Neural cell (in vitro differentiated cells): Measurements from ENCODE around the gene IMMP2L. TPM values are rescaled to one million over a fixed set of nuclear protein-coding genes. Genes with fewer than 3 reads are reported as not detected.

ENCODE experiments used
- H2AFZ ChIP-seq: fragments of 200-600, 300-800 bp; sonication (generic), shearing (Covaris generic); 2 replicates; pipeline ENCODE4 v1.6.0; 2014; ENCODE audit warnings: low read depth, mild to moderate bottlenecking, antibody characterized with exemption, low read length, moderate library complexity
- H3F3A ChIP-seq: fragments of 200-600 bp; shearing (Covaris generic); 2 replicates; pipeline ENCODE4 v1.6.1; 2016; ENCODE audit warnings: mild to moderate bottlenecking, moderate library complexity, mixed read lengths, antibody characterized with exemption, low read length; ENCODE audit not compliant: insufficient read depth, poor library complexity, severe bottlenecking
- H3K27ac ChIP-seq: fragments of 200-600, 300-800 bp; sonication (generic), shearing (Covaris generic); 2 replicates; pipeline ENCODE4 v1.5.1; 2014; ENCODE audit warnings: mild to moderate bottlenecking, low read length, moderate library complexity
- H3K27me3 ChIP-seq: fragments of 300-800, 200-600 bp; sonication (generic), shearing (Covaris generic); 2 replicates; pipeline ENCODE4 v1.6.0; 2014; ENCODE audit warnings: mild to moderate bottlenecking, low read depth, low read length, moderate library complexity; ENCODE audit not compliant: insufficient read depth
- H3K36me3 ChIP-seq: fragments of 300-800, 200-600 bp; sonication (generic), shearing (Covaris generic); 2 replicates; pipeline ENCODE4 v1.5.1; 2014; ENCODE audit warnings: mild to moderate bottlenecking, antibody characterized with exemption, low read length, moderate library complexity; ENCODE audit not compliant: insufficient read depth
- H3K4me2 ChIP-seq: fragments of 300-800, 200-600 bp; sonication (generic), shearing (Covaris generic); 2 replicates; pipeline ENCODE4 v1.6.0; 2014; ENCODE audit warnings: mild to moderate bottlenecking, low read length
- H3K4me3 ChIP-seq: fragments of 300-800, 200-600 bp; sonication (generic), shearing (Covaris generic); 2 replicates; pipeline ENCODE4 v1.5.1; 2014; ENCODE audit warnings: mild to moderate bottlenecking, low read length, moderate library complexity
- H3K79me2 ChIP-seq: fragments of 200-600 bp; shearing (Covaris generic); replicated peaks from 2 replicates; pipeline ENCODE4 v1.6.0; 2014; ENCODE audit warnings: mild to moderate bottlenecking, low read length, moderate library complexity; ENCODE audit not compliant: insufficient read depth
- H3K9ac ChIP-seq: fragments of 300-800, 200-600 bp; sonication (generic), shearing (Covaris generic); 2 replicates; pipeline ENCODE4 v1.6.1; 2016; ENCODE audit warnings: mild to moderate bottlenecking, low read length, mixed read lengths
- H3K9me2 ChIP-seq: fragments of 200-600 bp; shearing (Covaris generic); 2 replicates; pipeline ENCODE4 v1.6.1; 2016; ENCODE audit warnings: mild to moderate bottlenecking, low read length, mixed read lengths; ENCODE audit not compliant: insufficient read depth
- H3K9me3 ChIP-seq: fragments of 200-600, 300-800 bp; sonication (generic), shearing (Covaris generic); 2 replicates; pipeline ENCODE4 v1.6.1; 2016; ENCODE audit warnings: mild to moderate bottlenecking, mixed run types, low read length, moderate library complexity, mixed read lengths
- H4K20me1 ChIP-seq: fragments of 200-600 bp; shearing (Covaris generic); 2 replicates; pipeline ENCODE4 v1.6.1; 2016; ENCODE audit warnings: mild to moderate bottlenecking, mixed run types; ENCODE audit not compliant: insufficient read depth
- EP300 ChIP-seq: fragments of 450-650 bp; conservative IDR thresholded peaks from 2 replicates; pipeline ENCODE4 v1.6.1; 2014; ENCODE audit warnings: antibody characterized with exemption, mild to moderate bottlenecking, moderate library complexity; ENCODE audit not compliant: poor library complexity, severe bottlenecking
- EZH2 ChIP-seq: fragments of 200-600, 300-800 bp; shearing (Covaris generic), sonication (generic); IDR thresholded peaks from 2 replicates; pipeline ENCODE4 v1.6.1; 2014; ENCODE audit warnings: antibody characterized with exemption, low read length, borderline replicate concordance, mild to moderate bottlenecking; ENCODE audit not compliant: insufficient read depth, poor library complexity, severe bottlenecking
- MXI1 ChIP-seq: fragments of 450-650 bp; conservative IDR thresholded peaks from 2 replicates; pipeline ENCODE4 v1.6.1; 2014; ENCODE audit warnings: antibody characterized with exemption, mild to moderate bottlenecking; ENCODE audit not compliant: poor library complexity, severe bottlenecking
- POLR2AphosphoS5 ChIP-seq: IDR thresholded peaks from 2 replicates; pipeline ENCODE4 v1.6.1; 2012
- RAD21 ChIP-seq: fragments of 450-650 bp; conservative IDR thresholded peaks from 2 replicates; pipeline ENCODE4 v1.6.1; 2014; ENCODE audit warnings: antibody characterized with exemption, mild to moderate bottlenecking, moderate library complexity
- SMC3 ChIP-seq: fragments of 450-650 bp; conservative IDR thresholded peaks from 2 replicates; pipeline ENCODE4 v1.6.1; 2014; ENCODE audit warnings: antibody characterized with exemption, mild to moderate bottlenecking, moderate library complexity; ENCODE audit not compliant: poor library complexity
- TAF1 ChIP-seq: IDR thresholded peaks from 2 replicates; pipeline ENCODE4 v1.6.1; 2012; ENCODE audit warnings: low read depth
- polyA plus RNA-seq: library from polyadenylated mRNA; depleted of rRNA; stranded (reverse); fragments of >200 nt; gene quantifications from 2 replicates; pipeline ENCODE4 v1.2.3, GENCODE V29; 2014
- TF ChIP-seq, protein P1 (sequence below): fragments of 450-650 bp; IDR thresholded peaks from 2 replicates; pipeline ENCODE4 v1.5.1; 2014; ENCODE audit warnings: antibody characterized with exemption, mild to moderate bottlenecking, moderate library complexity; ENCODE audit not compliant: poor library complexity, severe bottlenecking
- TF ChIP-seq, protein P2 (sequence below): IDR thresholded peaks from 2 replicates; pipeline ENCODE4 v1.6.1; 2012; ENCODE audit warnings: borderline replicate concordance

The IMMP2L gene
- polyA plus RNA-seq, 1 donor from 2014 or later: 9.7 TPM

DNA sequence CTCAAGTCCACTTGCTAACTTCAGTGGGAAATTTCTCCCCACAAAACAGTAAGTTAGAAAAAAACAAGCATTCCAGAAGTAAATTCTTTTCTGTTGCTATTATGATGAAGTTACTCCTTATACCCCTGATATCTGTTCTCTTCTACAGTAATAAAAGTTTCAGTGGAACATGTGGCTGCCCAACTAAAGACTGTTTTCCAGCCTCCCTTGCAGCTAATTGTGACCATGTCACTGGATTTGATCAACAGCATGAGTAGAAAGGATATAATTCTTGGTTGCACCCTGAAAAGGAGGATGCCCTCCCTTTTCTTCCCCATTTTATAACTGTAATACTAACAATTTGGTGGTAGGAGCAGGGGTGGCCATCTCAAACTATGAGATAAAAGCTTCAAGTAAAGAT, 40.6 kb downstream of the IMMP2L start:
- Histone ChIP-seq H3K27me3 (no peaks in the 10 kb centered on the region), H4K20me1 (no peaks in the 10 kb centered on the region), H3K79me2 (no peaks in the 10 kb centered on the region), H3K4me3 (no peak overlapping the region), H3K27ac (no peak overlapping the region), H3K9me2 (no peaks in the 10 kb centered on the region), H3K36me3 (no peaks in the 10 kb centered on the region), H3F3A (no peaks in the 10 kb centered on the region), H2AFZ (no peak overlapping the region), H3K9ac (no peak overlapping the region), H3K4me2 (no peak overlapping the region), H3K9me3 (no peaks in the 10 kb centered on the region)
- no peak for TF ChIP-seq SMC3
- no peak for TF ChIP-seq TAF1
- no peak for TF ChIP-seq MXI1
- TF ChIP-seq, protein P1, sequence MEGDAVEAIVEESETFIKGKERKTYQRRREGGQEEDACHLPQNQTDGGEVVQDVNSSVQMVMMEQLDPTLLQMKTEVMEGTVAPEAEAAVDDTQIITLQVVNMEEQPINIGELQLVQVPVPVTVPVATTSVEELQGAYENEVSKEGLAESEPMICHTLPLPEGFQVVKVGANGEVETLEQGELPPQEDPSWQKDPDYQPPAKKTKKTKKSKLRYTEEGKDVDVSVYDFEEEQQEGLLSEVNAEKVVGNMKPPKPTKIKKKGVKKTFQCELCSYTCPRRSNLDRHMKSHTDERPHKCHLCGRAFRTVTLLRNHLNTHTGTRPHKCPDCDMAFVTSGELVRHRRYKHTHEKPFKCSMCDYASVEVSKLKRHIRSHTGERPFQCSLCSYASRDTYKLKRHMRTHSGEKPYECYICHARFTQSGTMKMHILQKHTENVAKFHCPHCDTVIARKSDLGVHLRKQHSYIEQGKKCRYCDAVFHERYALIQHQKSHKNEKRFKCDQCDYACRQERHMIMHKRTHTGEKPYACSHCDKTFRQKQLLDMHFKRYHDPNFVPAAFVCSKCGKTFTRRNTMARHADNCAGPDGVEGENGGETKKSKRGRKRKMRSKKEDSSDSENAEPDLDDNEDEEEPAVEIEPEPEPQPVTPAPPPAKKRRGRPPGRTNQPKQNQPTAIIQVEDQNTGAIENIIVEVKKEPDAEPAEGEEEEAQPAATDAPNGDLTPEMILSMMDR: no peak
- TF ChIP-seq EP300: no peak
- no peak for TF ChIP-seq RAD21
- TF ChIP-seq, protein P2, sequence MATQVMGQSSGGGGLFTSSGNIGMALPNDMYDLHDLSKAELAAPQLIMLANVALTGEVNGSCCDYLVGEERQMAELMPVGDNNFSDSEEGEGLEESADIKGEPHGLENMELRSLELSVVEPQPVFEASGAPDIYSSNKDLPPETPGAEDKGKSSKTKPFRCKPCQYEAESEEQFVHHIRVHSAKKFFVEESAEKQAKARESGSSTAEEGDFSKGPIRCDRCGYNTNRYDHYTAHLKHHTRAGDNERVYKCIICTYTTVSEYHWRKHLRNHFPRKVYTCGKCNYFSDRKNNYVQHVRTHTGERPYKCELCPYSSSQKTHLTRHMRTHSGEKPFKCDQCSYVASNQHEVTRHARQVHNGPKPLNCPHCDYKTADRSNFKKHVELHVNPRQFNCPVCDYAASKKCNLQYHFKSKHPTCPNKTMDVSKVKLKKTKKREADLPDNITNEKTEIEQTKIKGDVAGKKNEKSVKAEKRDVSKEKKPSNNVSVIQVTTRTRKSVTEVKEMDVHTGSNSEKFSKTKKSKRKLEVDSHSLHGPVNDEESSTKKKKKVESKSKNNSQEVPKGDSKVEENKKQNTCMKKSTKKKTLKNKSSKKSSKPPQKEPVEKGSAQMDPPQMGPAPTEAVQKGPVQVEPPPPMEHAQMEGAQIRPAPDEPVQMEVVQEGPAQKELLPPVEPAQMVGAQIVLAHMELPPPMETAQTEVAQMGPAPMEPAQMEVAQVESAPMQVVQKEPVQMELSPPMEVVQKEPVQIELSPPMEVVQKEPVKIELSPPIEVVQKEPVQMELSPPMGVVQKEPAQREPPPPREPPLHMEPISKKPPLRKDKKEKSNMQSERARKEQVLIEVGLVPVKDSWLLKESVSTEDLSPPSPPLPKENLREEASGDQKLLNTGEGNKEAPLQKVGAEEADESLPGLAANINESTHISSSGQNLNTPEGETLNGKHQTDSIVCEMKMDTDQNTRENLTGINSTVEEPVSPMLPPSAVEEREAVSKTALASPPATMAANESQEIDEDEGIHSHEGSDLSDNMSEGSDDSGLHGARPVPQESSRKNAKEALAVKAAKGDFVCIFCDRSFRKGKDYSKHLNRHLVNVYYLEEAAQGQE: no peak
- no peak for TF ChIP-seq EZH2
- no peak for TF ChIP-seq POLR2AphosphoS5

DNA sequence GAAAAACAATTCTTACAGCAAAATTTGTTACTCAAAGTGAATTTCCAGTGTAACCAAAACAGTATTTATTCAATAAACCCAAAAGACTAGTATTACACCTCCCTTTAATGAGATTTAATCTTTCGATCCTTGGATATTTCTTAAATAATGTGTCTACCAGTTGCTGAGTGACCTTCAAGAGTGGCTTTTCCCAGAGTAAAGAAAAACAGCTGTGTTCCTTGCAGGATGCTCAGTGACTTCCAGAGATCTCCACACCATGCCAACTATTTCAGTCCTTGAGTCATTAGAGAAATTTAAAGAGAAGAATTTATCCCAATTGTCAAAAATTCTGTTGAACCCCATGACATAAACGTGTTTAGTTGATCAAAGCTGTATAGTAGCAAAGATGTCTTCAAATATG, 44.0 kb downstream of the IMMP2L start:
- H3K9ac ChIP-seq: no peak overlapping the region
- no peak for TF ChIP-seq MXI1
- TF ChIP-seq, protein P2: no peak
- H3K27ac ChIP-seq: no peak overlapping the region
- H2AFZ ChIP-seq: no peak overlapping the region
- H4K20me1 ChIP-seq: no peaks in the 10 kb centered on the region
- no peaks in the 10 kb centered on the region for H3F3A ChIP-seq
- H3K79me2 ChIP-seq: no peaks in the 10 kb centered on the region
- no peaks in the 10 kb centered on the region for H3K9me3 ChIP-seq
- H3K4me3 ChIP-seq: no peak overlapping the region
- H3K36me3 ChIP-seq: no peaks in the 10 kb centered on the region
- no peak overlapping the region for H3K4me2 ChIP-seq
- H3K9me2 ChIP-seq: no peaks in the 10 kb centered on the region
- H3K27me3 ChIP-seq: no peaks in the 10 kb centered on the region
